ENCODE measurements around the gene SLC45A2. TPM values are rescaled to one million over a fixed set of nuclear protein-coding genes. Genes with fewer than 3 reads are reported as not detected.

Gene SLC45A2
- total RNA-seq, 2 experiments from 2014 or later = not detected

GRCh38 chr5:34021334-34021733 is 36.8 kb upstream of the SLC45A2 start:
- H4K20me1 ChIP-seq (ENCODE audit: insufficient read depth, low read length) = no peaks in the 10 kb centered on the region
- no peaks in the 10 kb centered on the region for H3K9me3 ChIP-seq (ENCODE audit: low read length)
- POLR2A ChIA-PET = interaction anchor here (0.5 kb wide), 1 partner anchor 489 kb away, joined by 3 read pairs; no protein-coding TSS in a partner anchor
- H3K36me3 ChIP-seq (ENCODE audit: insufficient read depth, low read length) = no peaks in the 10 kb centered on the region; the same call in 1 of the 2 replicates
- no peak overlapping the region for H3K4me3 ChIP-seq (ENCODE audit: low read depth, low read length, poor library complexity, severe bottlenecking)
- no TSS peak for BruUV-seq (replicated peaks)
- intact Hi-C loops (cut with micrococcal nuclease; ENCODE audit: unreplicated experiment) = no loop called here
- TF ChIP-seq, protein P1, sequence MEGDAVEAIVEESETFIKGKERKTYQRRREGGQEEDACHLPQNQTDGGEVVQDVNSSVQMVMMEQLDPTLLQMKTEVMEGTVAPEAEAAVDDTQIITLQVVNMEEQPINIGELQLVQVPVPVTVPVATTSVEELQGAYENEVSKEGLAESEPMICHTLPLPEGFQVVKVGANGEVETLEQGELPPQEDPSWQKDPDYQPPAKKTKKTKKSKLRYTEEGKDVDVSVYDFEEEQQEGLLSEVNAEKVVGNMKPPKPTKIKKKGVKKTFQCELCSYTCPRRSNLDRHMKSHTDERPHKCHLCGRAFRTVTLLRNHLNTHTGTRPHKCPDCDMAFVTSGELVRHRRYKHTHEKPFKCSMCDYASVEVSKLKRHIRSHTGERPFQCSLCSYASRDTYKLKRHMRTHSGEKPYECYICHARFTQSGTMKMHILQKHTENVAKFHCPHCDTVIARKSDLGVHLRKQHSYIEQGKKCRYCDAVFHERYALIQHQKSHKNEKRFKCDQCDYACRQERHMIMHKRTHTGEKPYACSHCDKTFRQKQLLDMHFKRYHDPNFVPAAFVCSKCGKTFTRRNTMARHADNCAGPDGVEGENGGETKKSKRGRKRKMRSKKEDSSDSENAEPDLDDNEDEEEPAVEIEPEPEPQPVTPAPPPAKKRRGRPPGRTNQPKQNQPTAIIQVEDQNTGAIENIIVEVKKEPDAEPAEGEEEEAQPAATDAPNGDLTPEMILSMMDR (conservative IDR thresholded peaks at IDR 0.05; ENCODE audit: low read length) = no peak
- no peak for TF ChIP-seq EZH2phosphoT487 (IDR thresholded peaks at IDR 0.05; ENCODE audit: borderline replicate concordance, low read depth, low read length)
- H3K79me2 ChIP-seq (ENCODE audit: insufficient read depth, low read depth, low read length) = no peaks in the 10 kb centered on the region
- no peak overlapping the region for H3K4me2 ChIP-seq (ENCODE audit: low read length)
- no peak overlapping the region for H2AFZ ChIP-seq (ENCODE audit: low read length)
- no peaks in the 10 kb centered on the region for H3K4me1 ChIP-seq (ENCODE audit: insufficient read depth, low read length, poor library complexity, severe bottlenecking)
- DNase-seq (ENCODE audit: low spot score) = no peak
- H3K9me2 ChIP-seq (ENCODE audit: insufficient read depth, low read length) = no peaks in the 10 kb centered on the region
- CTCF ChIA-PET (ENCODE audit: unreplicated experiment) = no interaction called here
- no peak overlapping the region for H3K27ac ChIP-seq (ENCODE audit: low read depth, low read length, poor library complexity, severe bottlenecking)

GRCh38 chr5:34020726-34021125 is 36.2 kb upstream of the SLC45A2 start:
- Histone ChIP-seq H3K79me2 (ENCODE audit: insufficient read depth, low read depth, low read length) (no peaks in the 10 kb centered on the region), H3K4me3 (ENCODE audit: low read depth, low read length, poor library complexity, severe bottlenecking) (no peak overlapping the region), H3K36me3 (ENCODE audit: insufficient read depth, low read length) (no peaks in the 10 kb centered on the region; the same call in 1 of the 2 replicates), H3K4me1 (ENCODE audit: insufficient read depth, low read length, poor library complexity, severe bottlenecking) (no peaks in the 10 kb centered on the region), H3K9me3 (ENCODE audit: low read length) (no peaks in the 10 kb centered on the region), H3K27ac (ENCODE audit: low read depth, low read length, poor library complexity, severe bottlenecking) (no peak overlapping the region), H4K20me1 (ENCODE audit: insufficient read depth, low read length) (no peaks in the 10 kb centered on the region), H3K9me2 (ENCODE audit: insufficient read depth, low read length) (no peaks in the 10 kb centered on the region), H3K4me2 (ENCODE audit: low read length) (no peak overlapping the region), H2AFZ (ENCODE audit: low read length) (no peak overlapping the region)
- ChIA-PET CTCF (ENCODE audit: unreplicated experiment) (no interaction called here), POLR2A (interaction anchor here (0.6 to 1.2 kb wide), 2 partner anchors 12 to 457 kb away, joined by 3 to 6 read pairs; partner anchors contain the start of gene AMACR)
- no peak for TF ChIP-seq EZH2phosphoT487 (IDR thresholded peaks at IDR 0.05; ENCODE audit: borderline replicate concordance, low read depth, low read length)
- no peak for DNase-seq (ENCODE audit: low spot score)
- BruUV-seq (replicated peaks) = no TSS peak
- intact Hi-C loops (cut with micrococcal nuclease; ENCODE audit: unreplicated experiment) = no loop called here

DNA sequence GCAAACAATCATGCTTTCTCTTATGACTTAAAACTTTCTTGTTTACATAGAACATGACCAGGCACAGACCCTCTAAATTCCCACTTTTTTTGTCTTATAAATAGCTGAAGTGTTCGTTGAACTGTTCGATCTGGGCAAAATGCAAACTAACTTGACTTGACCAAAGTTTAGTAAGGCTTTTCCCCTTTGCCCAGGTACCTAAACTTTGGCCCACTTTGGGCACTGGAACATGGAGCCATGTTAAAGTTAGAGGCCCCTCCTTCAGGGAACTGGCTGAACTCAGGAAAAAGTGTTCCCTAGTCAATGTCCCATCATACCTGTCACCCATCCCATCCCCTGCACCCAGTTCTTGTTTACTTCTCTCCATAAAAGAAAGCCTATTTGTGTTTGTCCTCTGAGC is 32.8 kb upstream of the SLC45A2 start:
- Histone ChIP-seq H3K4me1 (ENCODE audit: insufficient read depth, low read length, poor library complexity, severe bottlenecking) (no peaks in the 10 kb centered on the region), H3K27ac (ENCODE audit: low read depth, low read length, poor library complexity, severe bottlenecking) (no peak overlapping the region), H2AFZ (ENCODE audit: low read length) (no peak overlapping the region), H3K79me2 (ENCODE audit: insufficient read depth, low read depth, low read length) (no peaks in the 10 kb centered on the region), H3K9me2 (ENCODE audit: insufficient read depth, low read length) (no peaks in the 10 kb centered on the region), H3K9me3 (ENCODE audit: low read length) (no peaks in the 10 kb centered on the region), H3K36me3 (ENCODE audit: insufficient read depth, low read length) (no peaks in the 10 kb centered on the region; the same call in 1 of the 2 replicates), H3K4me2 (ENCODE audit: low read length) (no peak overlapping the region), H3K4me3 (ENCODE audit: low read depth, low read length, poor library complexity, severe bottlenecking) (no peak overlapping the region), H4K20me1 (ENCODE audit: insufficient read depth, low read length) (no peaks in the 10 kb centered on the region)
- ChIA-PET CTCF (ENCODE audit: unreplicated experiment) (no interaction called here), POLR2A (interaction anchor here (1.2 kb wide), 1 partner anchor 9 kb away, joined by 3 read pairs; the partner anchor contains the start of gene AMACR)
- no TSS peak for BruUV-seq (replicated peaks)
- intact Hi-C loops (cut with micrococcal nuclease; ENCODE audit: unreplicated experiment) = no loop called here
- TF ChIP-seq, protein P1 (conservative IDR thresholded peaks at IDR 0.05; ENCODE audit: low read length) = no peak
- TF ChIP-seq EZH2phosphoT487 (IDR thresholded peaks at IDR 0.05; ENCODE audit: borderline replicate concordance, low read depth, low read length) = no peak
- DNase-seq (ENCODE audit: low spot score) = no peak
